ENCODE results near the gene F7.

DNA sequence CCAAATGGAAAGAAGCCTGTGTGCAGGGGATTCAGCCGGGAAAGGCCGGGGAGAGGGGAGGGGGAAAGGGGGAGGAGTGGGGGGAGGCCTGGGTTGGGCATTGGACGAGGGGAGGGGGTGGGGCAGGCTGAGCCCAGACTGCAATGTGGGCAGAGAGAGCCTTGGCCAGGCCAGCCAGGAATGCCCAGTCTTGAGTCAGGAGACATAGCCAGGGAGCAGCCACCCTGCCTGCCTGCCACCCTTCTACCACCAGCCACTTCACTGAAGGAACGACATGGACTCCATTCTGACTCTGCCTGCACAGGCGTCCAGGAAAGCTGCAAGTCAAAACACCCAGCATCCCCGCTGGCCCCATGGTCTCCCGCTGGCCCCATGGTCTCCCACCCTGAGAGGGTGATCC, 53.4 kb downstream of the F7 start:
- TF ChIP-seq EZH2 (IDR thresholded peaks at IDR 0.05; ENCODE audit: insufficient read depth, poor library complexity, severe bottlenecking) (no peak), EZH2phosphoT487 (IDR thresholded peaks at IDR 0.05; ENCODE audit: insufficient read depth, low read depth) (no peak)
